Liver (tissue), 3 donors: ENCODE results near the gene UBTF.

Source experiments
- EGR1 ChIP-seq, 2 donors: IDR thresholded peaks; 2 replicates each; pipeline ENCODE4 v1.6.1; 2016 to 2018; ENCODE audit warnings: antibody characterized with exemption in 2 of 2, low read depth in 2 of 2
- GABPA ChIP-seq, 2 donors: IDR thresholded peaks in 1 of 2; conservative IDR thresholded peaks in 1 of 2; 2 replicates each; pipeline ENCODE4 v1.6.1; 2016; ENCODE audit warnings: antibody characterized with exemption in 2 of 2, mild to moderate bottlenecking in 1 of 2, moderate library complexity in 1 of 2
- JUND ChIP-seq, 2 donors: IDR thresholded peaks; 2 replicates each; pipeline ENCODE4 v1.6.1; 2016; ENCODE audit warnings: antibody characterized with exemption in 2 of 2
- MAX ChIP-seq: IDR thresholded peaks from 2 replicates; pipeline ENCODE4 v1.6.1; 2016; ENCODE audit warnings: antibody characterized with exemption
- RAD21 ChIP-seq, 2 donors: IDR thresholded peaks; 2 replicates each; pipeline ENCODE4 v1.6.1; 2016; ENCODE audit warnings: antibody characterized with exemption in 2 of 2, mild to moderate bottlenecking in 2 of 2
- RXRA ChIP-seq, 2 donors: IDR thresholded peaks; 2 replicates each; pipeline ENCODE4 v1.6.1; 2017 to 2018; ENCODE audit warnings: antibody characterized with exemption in 2 of 2, mild to moderate bottlenecking in 1 of 2
- SP1 ChIP-seq: IDR thresholded peaks from 2 replicates; pipeline ENCODE4 v1.6.1; 2018; ENCODE audit warnings: antibody characterized with exemption, mild to moderate bottlenecking
- YY1 ChIP-seq: IDR thresholded peaks from 2 replicates; pipeline ENCODE4 v1.6.1; 2016; ENCODE audit warnings: antibody characterized with exemption, mild to moderate bottlenecking
- ZBTB33 ChIP-seq: IDR thresholded peaks from 2 replicates; pipeline ENCODE4 v1.6.1; 2016; ENCODE audit warnings: antibody characterized with exemption
- TF ChIP-seq, protein P1 (sequence below): fragments of 150-350 bp; IDR thresholded peaks from 2 replicates; pipeline ENCODE4 v1.5.1; 2017; ENCODE audit warnings: improper control_type of control experiment, low read depth, low read length; ENCODE audit not compliant: missing input control
- TF ChIP-seq, protein P2 (sequence below): IDR thresholded peaks from 2 replicates; pipeline ENCODE4 v1.6.1; 2016; ENCODE audit warnings: antibody characterized with exemption, mild to moderate bottlenecking
- donor health status: healthy.
- donor health status: healthy.

- no peak for TF ChIP-seq MAX
- TF ChIP-seq, protein P1, sequence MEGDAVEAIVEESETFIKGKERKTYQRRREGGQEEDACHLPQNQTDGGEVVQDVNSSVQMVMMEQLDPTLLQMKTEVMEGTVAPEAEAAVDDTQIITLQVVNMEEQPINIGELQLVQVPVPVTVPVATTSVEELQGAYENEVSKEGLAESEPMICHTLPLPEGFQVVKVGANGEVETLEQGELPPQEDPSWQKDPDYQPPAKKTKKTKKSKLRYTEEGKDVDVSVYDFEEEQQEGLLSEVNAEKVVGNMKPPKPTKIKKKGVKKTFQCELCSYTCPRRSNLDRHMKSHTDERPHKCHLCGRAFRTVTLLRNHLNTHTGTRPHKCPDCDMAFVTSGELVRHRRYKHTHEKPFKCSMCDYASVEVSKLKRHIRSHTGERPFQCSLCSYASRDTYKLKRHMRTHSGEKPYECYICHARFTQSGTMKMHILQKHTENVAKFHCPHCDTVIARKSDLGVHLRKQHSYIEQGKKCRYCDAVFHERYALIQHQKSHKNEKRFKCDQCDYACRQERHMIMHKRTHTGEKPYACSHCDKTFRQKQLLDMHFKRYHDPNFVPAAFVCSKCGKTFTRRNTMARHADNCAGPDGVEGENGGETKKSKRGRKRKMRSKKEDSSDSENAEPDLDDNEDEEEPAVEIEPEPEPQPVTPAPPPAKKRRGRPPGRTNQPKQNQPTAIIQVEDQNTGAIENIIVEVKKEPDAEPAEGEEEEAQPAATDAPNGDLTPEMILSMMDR = no peak
- TF ChIP-seq GABPA (IDR thresholded peaks at IDR 0.05 in 1 of 2, conservative IDR thresholded peaks at IDR 0.05 in 1 of 2) = no peak
- TF ChIP-seq YY1 = no peak
- no peak for TF ChIP-seq JUND (IDR thresholded peaks at IDR 0.05)
- TF ChIP-seq RAD21 (IDR thresholded peaks at IDR 0.05) = no peak
- TF ChIP-seq SP1 = no peak
- TF ChIP-seq, protein P2, sequence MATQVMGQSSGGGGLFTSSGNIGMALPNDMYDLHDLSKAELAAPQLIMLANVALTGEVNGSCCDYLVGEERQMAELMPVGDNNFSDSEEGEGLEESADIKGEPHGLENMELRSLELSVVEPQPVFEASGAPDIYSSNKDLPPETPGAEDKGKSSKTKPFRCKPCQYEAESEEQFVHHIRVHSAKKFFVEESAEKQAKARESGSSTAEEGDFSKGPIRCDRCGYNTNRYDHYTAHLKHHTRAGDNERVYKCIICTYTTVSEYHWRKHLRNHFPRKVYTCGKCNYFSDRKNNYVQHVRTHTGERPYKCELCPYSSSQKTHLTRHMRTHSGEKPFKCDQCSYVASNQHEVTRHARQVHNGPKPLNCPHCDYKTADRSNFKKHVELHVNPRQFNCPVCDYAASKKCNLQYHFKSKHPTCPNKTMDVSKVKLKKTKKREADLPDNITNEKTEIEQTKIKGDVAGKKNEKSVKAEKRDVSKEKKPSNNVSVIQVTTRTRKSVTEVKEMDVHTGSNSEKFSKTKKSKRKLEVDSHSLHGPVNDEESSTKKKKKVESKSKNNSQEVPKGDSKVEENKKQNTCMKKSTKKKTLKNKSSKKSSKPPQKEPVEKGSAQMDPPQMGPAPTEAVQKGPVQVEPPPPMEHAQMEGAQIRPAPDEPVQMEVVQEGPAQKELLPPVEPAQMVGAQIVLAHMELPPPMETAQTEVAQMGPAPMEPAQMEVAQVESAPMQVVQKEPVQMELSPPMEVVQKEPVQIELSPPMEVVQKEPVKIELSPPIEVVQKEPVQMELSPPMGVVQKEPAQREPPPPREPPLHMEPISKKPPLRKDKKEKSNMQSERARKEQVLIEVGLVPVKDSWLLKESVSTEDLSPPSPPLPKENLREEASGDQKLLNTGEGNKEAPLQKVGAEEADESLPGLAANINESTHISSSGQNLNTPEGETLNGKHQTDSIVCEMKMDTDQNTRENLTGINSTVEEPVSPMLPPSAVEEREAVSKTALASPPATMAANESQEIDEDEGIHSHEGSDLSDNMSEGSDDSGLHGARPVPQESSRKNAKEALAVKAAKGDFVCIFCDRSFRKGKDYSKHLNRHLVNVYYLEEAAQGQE = no peak
- no peak for TF ChIP-seq EGR1 (IDR thresholded peaks at IDR 0.05; ENCODE audit: low read depth in 2 of 2)
- TF ChIP-seq RXRA (IDR thresholded peaks at IDR 0.05) = no peak
- TF ChIP-seq ZBTB33 = no peak
Measured at GRCh38 chr17:44214230-44214494, 5.3 kb downstream of the UBTF start.
